HG02610 (cell line): ENCODE measurements around the gene NBAS.
"Not testable (repeated sequence)": the region's sequence is repeated elsewhere in the genome, so short reads cannot be mapped to it uniquely, and the experiment has no call there.

Source experiments
- ATAC-seq: cut with Tn5 transposase; IDR thresholded peaks from one replicate; pipeline ENCODE4 v1.9.1; 2021; ENCODE audit warnings: mild to moderate bottlenecking, moderate library complexity; ENCODE audit not compliant: unreplicated experiment

NBAS gene

DNA sequence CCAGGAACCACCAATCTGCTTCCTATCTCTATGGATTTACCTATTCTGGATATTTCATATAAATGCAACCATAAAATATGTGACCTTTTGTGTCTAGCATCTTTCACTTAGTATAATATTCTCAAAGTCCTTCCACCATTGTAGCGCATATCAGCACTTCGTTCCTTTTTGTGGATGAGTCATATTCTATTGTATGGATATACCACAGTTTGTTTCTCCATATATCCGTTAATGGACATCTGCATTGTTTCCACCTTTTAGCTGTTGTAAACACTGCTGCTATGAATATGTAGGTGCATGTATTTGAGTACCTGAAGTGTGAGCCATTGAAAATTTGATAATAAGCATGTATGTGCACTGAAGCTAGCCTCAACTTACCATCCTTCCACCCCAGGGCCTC, 80.1 kb downstream of the NBAS start:
- no peak for ATAC-seq

DNA sequence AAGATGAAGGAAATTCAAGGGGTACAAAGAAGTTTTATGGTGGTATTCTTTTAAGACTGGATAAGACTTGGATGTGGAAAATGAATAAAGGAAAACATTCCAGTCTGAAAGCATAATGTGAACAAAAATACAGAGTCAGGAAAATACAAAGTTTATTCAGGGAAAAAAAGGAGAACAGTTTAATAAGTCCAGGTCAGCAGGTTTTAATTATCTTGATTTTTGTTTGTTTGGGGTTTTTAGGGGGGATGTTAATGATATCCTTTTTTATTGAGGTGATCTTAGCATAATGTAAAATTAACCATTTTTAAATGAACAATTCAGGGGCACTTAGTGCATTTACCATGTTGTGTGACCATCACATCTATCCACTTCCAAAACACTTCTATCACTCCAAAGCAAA, 80.6 kb downstream of the NBAS start:
- ATAC-seq: no peak

DNA sequence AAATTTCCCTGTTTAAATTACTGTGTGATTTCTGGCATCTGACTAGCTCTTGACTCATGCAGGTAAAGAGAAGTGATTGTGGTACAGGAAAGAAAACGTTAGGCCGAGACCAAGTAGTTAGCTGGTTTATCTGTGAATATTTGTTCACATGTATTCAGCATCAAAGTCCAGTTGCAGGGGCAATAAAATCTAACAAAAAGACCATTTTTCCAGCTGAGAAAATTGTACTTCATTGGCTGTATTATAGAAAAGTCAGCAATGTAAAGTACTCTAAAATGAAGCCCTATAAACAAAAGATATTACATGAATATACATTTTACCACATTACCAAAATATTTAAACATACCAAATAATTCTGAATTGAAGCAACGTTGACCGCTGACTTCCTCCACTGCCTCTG, 88.3 kb downstream of the NBAS start:
- ATAC-seq: no peak

DNA sequence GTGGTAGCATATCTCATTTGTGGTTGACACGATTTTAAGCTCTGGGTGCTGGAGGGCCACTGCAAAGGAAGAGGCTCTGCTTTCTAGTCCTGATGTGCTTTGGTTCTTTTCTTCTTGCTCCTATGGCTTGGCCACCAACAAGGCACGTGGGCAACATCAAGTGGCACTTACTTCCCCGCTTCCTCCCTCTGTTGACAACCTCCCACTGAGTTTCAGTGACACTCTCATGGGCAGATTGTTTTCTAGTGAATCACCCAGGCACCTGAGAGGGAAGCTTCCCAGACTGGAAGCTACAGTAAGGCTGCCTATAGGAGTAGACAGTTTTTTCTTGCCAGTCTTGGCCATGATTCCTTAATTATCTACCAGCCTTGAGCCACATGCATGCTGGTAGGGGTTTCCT, 89.0 kb downstream of the NBAS start:
- ATAC-seq: no peak

DNA sequence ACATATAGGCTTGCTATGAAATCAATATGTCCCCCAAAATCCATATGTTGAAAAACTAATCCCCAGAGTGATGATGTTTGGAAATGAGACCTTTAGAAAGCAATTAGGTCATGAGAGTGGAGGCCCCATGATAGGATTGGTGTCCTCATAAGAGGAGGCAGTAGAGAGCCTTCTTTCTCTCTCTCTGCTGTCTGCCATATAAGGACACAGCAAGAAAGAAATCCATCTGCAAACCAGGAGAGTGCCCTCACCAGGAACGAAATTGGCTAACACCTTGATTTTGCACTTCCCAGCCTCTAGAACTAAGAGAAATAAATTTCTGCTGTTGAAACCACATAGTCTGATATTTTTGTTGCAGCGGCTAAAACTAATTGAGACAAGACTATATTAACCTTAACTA, 89.5 kb downstream of the NBAS start:
- ATAC-seq: no peak

DNA sequence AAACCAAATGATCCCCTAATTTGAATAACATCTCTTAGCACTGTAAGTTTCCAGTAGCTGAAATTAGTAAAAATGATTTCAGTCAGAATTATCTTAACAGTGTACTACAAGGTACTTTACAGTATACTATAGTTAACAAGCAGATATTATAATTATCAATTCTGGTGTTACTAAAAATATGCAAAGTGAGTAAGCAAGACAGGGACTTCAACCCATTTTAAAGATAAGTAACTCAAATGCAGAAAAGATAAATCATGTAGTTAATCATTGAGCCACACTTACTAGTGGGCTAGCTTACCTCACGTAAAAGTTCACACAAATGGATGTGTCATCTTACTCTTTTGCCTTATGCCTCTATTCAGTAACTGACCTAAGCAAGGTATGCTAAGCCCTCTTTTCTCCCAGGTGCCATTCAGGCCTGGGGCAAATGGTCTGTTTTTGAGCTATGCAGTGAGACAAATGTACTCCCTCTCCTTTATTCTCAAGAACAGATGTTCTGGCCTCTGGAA, 101.0 kb downstream of the NBAS start:
- ATAC-seq: no peak

DNA sequence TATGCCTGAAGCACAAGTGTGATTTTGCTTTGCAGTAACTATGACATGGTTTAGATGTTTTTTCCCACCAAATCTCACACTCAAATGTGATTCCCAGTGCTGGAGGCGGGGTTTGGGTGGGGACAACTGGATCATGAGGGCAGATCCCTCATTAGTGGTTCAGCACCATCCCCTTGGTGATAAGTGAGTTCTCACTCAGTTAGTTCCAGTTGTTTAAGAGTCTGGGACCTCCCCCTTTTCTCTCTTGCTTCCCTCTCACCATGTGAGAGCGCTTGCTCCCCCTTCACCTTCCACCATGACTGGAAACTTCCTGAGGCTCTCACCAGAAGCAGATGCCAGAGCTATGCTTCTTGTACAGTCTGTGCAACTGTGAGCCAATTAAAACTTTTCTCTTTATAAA, 102.9 kb downstream of the NBAS start:
- ATAC-seq: no peak

DNA sequence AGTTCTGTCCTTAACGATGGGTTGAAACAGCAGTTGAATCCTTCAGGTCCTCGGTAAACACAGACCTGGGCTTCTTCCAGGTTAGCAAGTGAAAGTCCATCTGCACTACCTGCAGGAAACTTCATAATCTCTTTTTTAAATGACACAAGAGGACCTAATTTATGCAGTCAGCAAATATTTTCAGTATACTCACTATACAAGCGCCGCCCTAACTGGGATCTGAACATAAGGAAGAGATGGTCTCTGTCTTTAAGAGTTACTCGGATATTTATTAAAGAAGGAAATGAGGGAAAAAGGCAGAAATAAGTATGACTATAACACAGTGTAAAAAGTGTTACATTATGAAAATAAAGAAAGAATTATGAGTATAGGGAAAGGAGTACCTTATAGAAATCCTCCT, 103.3 kb downstream of the NBAS start:
- ATAC-seq: no peak

DNA sequence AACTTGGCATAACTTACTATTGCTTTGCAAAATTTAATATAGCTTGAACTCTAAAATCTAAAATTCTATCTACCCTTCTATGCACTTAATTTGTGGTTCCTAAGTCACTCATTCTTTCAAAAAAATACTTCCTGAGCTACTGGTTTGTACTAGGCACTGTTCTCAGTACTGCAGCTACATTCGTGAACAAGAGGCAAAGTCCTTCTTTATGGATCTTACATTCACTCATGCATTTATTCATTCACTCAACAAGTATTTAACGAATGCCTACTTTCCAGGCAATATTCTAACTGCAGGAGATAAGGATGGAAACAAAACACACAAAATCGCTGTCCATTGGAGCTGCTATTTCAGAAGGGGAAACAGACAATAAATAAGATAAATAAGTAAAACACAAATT, 104.8 kb downstream of the NBAS start:
- ATAC-seq: no peak

DNA sequence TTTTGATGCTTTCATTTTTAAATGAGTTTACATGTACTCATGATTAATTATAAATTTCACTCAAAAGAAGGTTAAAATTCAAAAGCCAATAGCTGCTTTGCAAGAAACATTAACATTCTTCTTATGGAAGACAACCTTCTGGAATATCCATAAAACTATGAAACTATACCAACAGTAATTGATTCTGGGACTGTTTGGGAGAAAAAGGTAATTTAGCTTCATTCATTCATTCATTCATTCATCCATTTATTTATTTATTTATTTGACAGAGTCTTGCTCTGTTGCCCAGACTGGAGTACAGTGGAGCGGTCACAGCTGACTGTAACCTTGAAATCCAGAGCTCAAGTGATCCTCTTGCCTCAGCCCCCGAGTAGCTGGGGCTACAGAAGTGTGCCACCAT, 110.3 kb downstream of the NBAS start:
- ATAC-seq: no peak

DNA sequence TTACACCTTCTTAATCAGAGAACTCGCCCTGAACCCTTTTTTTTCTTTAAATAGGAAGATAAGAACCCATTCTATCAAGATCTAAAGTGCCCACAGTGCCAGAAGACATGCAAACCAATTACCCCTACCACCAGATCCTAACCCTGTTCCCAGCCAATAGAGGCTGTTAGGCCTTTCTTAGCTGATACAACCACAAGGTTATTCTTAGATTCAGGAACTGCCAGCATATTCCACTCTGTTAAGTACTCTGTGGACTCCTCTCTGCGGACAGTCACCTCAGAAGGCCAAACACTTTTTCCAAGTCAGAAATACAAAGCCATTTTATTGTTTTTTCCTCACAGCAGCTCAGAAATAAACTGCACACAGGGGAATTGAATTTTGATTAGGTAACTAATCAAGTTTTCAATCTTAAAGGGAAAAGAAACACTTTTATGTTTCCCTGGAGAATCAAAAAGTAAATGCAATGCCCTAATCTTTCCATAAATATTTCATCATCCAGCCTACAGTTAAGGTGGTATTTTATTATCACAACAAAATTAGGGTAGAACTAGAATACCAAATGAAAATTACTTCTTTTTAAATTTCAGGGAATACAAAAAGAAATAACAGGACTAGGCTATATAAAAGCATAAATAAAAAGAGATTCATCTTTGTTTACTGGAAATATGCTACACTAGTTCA, 111.4 kb downstream of the NBAS start:
- ATAC-seq: no peak

DNA sequence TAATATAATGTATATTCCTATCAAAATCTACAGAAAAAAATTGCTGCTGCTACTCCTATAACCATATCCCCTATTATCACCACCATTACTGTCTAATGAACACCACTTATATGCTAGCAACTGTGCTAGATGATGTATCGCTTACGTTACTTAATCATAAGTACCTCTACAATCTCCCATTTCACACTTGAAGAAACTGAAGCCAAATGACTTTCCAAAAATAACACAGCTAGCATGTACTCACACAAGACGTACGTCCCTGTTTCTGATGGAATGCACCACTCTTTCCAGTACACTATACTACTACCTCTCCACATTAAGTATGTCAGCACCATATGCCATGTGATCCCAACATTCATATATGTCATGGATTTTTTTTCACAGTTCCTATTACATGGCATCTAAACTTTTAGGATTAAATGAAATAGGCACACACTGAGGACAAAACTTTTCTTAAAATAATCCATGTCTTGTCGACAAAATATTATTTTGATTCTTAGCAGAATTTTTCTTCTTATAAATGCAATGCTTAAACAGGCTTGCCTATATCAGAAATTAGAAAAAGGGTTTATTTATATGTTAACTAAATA, 112.8 kb downstream of the NBAS start:
- no peak for ATAC-seq

DNA sequence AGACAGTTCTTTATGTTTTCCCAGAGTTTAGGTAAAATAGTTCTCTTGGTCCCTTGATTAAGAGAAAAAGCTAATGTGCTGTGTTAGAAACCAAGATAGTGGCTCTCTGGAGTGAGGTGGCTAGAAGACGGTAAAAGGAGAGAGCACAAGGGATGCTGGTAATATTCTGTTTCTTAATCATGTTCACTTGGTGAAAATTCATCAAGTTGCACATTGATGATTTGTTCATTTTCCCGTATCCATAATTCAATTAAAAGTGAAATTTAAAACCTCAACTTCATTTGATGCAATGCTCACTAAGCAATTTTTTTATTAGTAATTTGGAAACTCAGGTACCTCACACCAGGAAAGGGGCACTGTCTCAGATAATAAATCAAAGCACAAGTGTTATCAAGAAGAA, 113.8 kb downstream of the NBAS start:
- ATAC-seq: no peak

DNA sequence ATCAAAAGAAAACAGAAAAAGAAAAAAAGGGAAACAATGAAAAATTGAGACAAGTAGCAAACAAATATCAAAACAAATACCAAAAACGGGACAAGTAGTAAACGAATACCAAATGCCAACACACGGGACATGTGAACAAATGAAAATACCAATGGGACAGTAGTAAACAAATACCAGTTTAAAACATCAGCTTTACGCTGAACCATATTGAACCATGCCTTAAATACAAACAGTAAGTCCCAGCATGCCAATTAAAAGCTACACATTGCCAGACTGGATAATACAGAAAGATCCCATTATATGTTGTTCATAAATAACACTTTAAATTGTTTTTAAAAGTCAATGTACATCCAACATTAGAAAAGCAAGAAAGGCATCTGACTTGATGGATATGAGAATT, 114.2 kb downstream of the NBAS start:
- no peak for ATAC-seq

DNA sequence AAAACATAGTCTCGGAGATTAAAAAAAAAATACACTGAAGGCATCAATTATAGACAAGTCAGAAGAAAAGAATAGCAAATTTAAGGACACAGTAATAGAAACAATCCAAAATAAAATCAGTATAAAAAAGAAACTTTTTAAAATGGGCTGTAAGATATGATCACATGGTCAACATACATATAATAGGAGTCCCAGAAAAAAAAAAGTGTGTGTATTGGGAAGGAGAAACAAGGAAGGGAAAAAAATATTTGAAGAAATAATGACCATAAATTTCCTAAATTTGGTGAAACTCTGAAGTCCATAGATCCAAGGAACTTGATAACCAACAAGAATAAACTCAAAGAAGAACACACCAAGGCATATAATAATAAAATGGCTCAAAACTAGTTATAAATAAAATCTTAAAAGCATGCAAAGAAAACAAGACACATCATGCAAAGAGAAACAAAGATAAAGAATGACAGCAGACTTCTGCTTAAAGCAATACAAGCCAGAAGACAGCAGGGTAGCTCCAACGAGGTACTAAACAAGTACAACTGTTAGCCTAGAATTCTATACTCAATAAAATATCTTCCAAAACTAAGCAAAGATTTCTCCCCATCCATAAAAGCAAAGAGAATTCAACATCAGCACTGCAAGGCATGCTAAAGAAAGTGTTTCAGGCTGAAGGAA, 115.1 kb downstream of the NBAS start:
- no peak for ATAC-seq

DNA sequence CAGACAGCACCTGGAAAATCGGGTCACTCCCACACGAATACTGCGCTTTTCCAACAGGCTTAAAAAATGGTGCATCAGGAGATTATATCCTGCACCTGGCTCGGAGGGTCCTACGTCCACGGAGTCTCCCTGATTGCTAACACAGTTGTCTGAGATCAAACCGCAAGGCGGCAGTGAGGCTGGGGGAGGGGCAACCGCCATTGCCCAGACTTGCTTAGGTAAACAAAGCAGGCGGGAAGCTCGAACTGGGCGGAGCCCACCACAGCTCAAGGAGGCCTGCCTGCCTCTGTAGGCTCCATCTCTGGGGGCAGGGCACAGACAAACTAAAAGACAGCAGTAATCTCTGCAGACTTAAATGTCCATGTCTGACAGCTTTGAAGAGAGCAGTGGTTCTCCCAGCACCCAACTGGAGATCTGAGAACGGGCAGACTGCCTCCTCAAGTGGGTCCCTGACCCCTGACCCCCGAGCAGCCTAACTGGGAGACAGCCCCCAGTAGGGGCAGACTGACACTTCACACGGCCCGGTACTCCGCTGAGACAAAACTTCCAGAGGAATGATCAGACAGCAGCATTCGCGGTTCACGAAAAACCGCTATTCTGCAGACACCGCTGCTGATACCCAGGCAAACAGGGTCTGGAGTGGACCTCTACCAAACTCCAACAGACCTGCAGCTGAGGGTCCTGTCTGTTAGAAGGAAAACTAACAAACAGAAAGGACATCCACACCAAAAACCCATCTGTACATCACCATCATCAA, 121.2 kb downstream of the NBAS start:
- not testable (repeated sequence) for ATAC-seq

DNA sequence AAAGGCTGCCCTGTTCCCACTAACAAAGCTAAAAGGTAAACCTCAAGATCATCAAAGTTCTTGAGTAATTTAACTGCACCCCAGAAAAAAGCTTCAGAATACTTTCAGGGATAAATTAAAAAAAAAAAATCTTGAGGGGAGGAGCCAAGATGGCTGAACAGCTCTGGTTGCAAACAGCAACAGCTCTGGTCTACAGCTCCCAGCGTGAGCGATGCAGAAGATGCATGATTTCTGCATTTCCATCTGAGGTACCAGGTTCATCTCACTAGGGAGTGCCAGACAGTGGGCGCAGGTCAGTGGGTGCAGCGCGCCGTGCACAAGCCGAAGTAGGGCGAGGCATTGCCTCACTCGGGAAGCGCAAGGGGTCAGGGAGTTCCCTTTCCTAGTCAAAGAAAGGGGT, 121.8 kb downstream of the NBAS start:
- ATAC-seq: not testable (repeated sequence)

DNA sequence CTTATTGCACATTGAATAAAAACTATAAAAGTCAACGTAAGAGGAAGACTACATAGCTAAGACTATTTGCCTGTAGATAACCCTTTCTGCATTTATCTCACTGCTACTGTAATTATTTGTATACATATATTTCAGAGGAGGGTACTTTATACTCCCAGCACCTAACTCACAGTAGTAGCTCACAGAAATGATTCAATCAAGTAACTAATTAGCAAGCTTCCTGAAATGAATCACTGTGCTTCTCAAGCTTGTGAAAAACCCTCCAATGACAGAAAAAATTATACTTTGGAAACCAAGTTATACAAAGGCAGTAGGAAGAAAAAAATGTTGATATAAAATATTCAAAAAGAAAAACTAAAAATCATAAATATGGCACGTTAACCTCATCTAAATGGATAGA, 124.9 kb downstream of the NBAS start:
- ATAC-seq: no peak

DNA sequence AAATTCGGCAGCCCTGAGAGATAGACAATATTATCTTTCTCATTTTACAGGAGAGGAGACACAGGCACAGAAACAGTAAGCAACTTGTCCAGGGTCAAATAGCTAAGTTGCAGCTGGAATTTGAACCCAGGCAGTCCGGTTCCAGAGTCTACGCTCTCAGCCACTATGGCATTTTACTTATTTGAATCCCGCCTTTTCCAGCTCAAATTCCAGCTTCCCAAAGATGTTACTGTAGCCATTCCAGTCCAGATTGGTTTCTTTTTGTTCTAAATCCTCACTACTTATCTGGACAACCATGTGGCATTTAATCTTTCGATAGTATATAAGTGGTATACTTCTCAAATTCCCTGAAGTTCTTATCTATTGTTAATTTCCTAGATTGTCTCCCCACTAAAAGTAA, 125.7 kb downstream of the NBAS start:
- ATAC-seq: no peak

DNA sequence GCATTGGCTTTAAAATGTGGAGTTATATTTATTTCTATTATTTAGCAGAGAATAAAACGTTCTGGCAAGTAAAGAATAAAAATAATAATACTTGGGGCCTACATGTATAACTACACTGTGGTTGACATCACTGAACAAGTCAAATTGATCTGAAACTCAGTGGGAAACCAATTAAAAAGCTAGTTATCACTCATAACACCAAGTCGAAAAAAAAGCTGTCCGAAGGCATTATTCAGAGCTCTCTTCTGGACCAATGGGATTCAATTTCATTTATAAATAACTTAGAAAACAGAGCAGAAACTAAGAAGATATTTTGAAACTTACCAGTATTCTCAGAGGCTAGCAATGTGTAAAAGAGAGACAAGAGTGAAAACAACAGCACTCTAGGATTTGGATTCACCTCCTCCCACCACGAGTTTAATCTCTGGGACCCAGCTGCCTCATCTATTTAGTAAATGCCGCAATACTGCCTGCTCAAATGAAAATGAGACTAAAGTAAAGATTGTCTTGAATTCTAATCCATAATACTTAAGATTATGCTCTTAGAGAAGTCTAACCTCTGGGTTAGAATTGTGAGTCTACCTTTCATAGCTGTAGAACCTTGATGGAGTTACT, 128.4 kb downstream of the NBAS start:
- ATAC-seq: no peak

DNA sequence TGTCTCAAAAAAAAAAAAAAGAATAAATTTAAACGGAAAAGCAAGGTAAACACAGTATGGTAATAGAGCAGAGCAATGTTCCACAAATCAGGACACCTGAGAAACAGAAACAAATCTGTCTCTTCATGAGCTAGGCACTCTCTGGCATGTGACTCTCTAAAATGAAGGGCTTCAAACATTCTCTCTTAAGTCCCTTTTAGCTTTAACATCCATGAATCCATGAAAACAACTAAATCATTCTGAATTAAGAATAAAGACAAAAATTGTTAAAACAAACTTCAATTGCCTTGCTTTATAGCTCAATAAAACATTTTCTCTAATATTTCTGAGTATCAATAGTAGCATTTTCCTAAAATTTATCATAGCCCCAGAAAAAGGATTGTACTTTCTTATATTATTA, 132.1 kb downstream of the NBAS start:
- no peak for ATAC-seq
